Testis (tissue), 2 donors: ENCODE measurements around the gene ZNF618.

Source experiments
- CTCF ChIP-seq, 3 experiments: fragments of 450-650 bp in 2 of 3; fragments of 200-600 bp in 1 of 3; sonication (generic) in 1 of 3; IDR thresholded peaks; one replicate each; pipeline ENCODE4 v1.5.1; 2016 to 2019; ENCODE audit warnings: antibody characterized with exemption in 3 of 3, mild to moderate bottlenecking in 2 of 3, moderate library complexity in 1 of 3
- POLR2A ChIP-seq: fragments of 450-650 bp; IDR thresholded peaks from one replicate; pipeline ENCODE4 v1.6.1; 2017; ENCODE audit warnings: antibody characterized with exemption, mild to moderate bottlenecking, moderate library complexity

- TF ChIP-seq CTCF (IDR thresholded peaks at IDR 0.05) (no peak), POLR2A (no peak)
Measured at GRCh38 chr9:113978725-113979342, 102.7 kb downstream of the ZNF618 start.
